SK-N-SH treated with all-trans-retinoic acid at 6 μM for 48 hours (cell line): ENCODE data around the gene IFT122.

Experiments used
- ATAC-seq: fragments of 200-7000 bp; cut with Tn5 transposase; 3 replicates; pipeline ENCODE4 v1.9.1; 2020; ENCODE audit warnings: mild to moderate bottlenecking, moderate library complexity
- ARNTL ChIP-seq: fragments of 450-650 bp; formaldehyde crosslinking; IDR thresholded peaks from 2 replicates; pipeline ENCODE4 v1.5.0; 2020; ENCODE audit warnings: low read depth, mild to moderate bottlenecking, moderate library complexity, borderline replicate concordance
- BACH2 ChIP-seq: fragments of 250-450 bp; sonication (Bioruptor Pico); IDR thresholded peaks from 2 replicates; pipeline ENCODE4 v1.9.0; 2021; ENCODE audit warnings: mild to moderate bottlenecking, borderline replicate concordance
- CSDC2 ChIP-seq: fragments of 250-450 bp; sonication (Bioruptor Pico); IDR thresholded peaks from 2 replicates; pipeline ENCODE4 v1.5.0; 2020; ENCODE audit warnings: mild to moderate bottlenecking, moderate library complexity
- ESRRG ChIP-seq: fragments of 250-450 bp; sonication (Bioruptor Pico); IDR thresholded peaks from 2 replicates; pipeline ENCODE4 v1.6.1; 2021; ENCODE audit warnings: mild to moderate bottlenecking
- GLIS3 ChIP-seq: fragments of 250-450 bp; sonication (Bioruptor Pico); IDR thresholded peaks from 2 replicates; pipeline ENCODE4 v1.5.0; 2020; ENCODE audit warnings: mild to moderate bottlenecking, moderate library complexity
- ISL1 ChIP-seq: fragments of 250-450 bp; sonication (Bioruptor Pico); IDR thresholded peaks from 2 replicates; pipeline ENCODE4 v2.1.2; 2022; ENCODE audit warnings: mild to moderate bottlenecking, moderate library complexity
- OSR1 ChIP-seq: fragments of 250-450 bp; sonication (Bioruptor Pico); IDR thresholded peaks from 2 replicates; pipeline ENCODE4 v1.8.0; 2022; ENCODE audit warnings: moderate library complexity, mild to moderate bottlenecking, inconsistent platforms
- PPARA ChIP-seq: fragments of 250-450 bp; sonication (Bioruptor Pico); IDR thresholded peaks from 2 replicates; pipeline ENCODE4 v1.5.0; 2020; ENCODE audit warnings: mild to moderate bottlenecking, borderline replicate concordance
- RARB ChIP-seq: fragments of 250-450 bp; sonication (Bioruptor Pico); IDR thresholded peaks from 2 replicates; pipeline ENCODE4 v1.8.0; 2021; ENCODE audit warnings: mild to moderate bottlenecking, moderate library complexity
- TCF4 ChIP-seq: fragments of 250-450 bp; sonication (Bioruptor Pico); IDR thresholded peaks from 2 replicates; pipeline ENCODE4 v1.8.0; 2021; ENCODE audit warnings: mild to moderate bottlenecking, moderate library complexity, borderline replicate concordance
- TOX ChIP-seq: fragments of 250-450 bp; sonication (Bioruptor Pico); IDR thresholded peaks from 2 replicates; pipeline ENCODE4 v1.8.0; 2021; ENCODE audit warnings: mild to moderate bottlenecking, moderate library complexity, borderline replicate concordance
- ZC3H10 ChIP-seq: fragments of 250-450 bp; sonication (Bioruptor Pico); IDR thresholded peaks from 2 replicates; pipeline ENCODE4 v1.5.1; 2021; ENCODE audit warnings: mild to moderate bottlenecking, moderate library complexity
- ZFP3 ChIP-seq: fragments of 250-450 bp; sonication (Bioruptor Pico); IDR thresholded peaks from 2 replicates; pipeline ENCODE4 v1.5.0; 2020; ENCODE audit warnings: mild to moderate bottlenecking, moderate library complexity
- ZFP30 ChIP-seq: fragments of 450-650 bp; formaldehyde crosslinking; IDR thresholded peaks from 2 replicates; pipeline ENCODE4 v1.5.0; 2022; ENCODE audit warnings: mild to moderate bottlenecking, moderate library complexity
- ZNF565 ChIP-seq: fragments of 450-650 bp; formaldehyde crosslinking; conservative IDR thresholded peaks from 2 replicates; pipeline ENCODE4 v1.5.0; 2020; ENCODE audit warnings: low read depth, mild to moderate bottlenecking, moderate library complexity
- ZNF70 ChIP-seq: fragments of 450-650 bp; formaldehyde crosslinking; IDR thresholded peaks from 2 replicates; pipeline ENCODE4 v1.5.0; 2020; ENCODE audit warnings: mild to moderate bottlenecking, moderate library complexity
- ZNF8 ChIP-seq: fragments of 450-650 bp; formaldehyde crosslinking; IDR thresholded peaks from 2 replicates; pipeline ENCODE4 v1.5.0; 2020; ENCODE audit warnings: mild to moderate bottlenecking, moderate library complexity
- TF ChIP-seq, protein P1 (sequence below): fragments of 250-450 bp; sonication (Bioruptor Pico); IDR thresholded peaks from 2 replicates; pipeline ENCODE4 v1.8.0; 2021; ENCODE audit warnings: low read depth, mild to moderate bottlenecking, moderate library complexity, borderline replicate concordance
- TF ChIP-seq, protein P2 (sequence below): fragments of 250-450 bp; sonication (Bioruptor Pico); IDR thresholded peaks from 2 replicates; pipeline ENCODE4 v1.8.0; 2020; ENCODE audit warnings: mild to moderate bottlenecking, moderate library complexity, borderline replicate concordance
- TF ChIP-seq, protein P3 (sequence below): fragments of 250-450 bp; sonication (Bioruptor Pico); IDR thresholded peaks from 2 replicates; pipeline ENCODE4 v1.5.1; 2020; ENCODE audit warnings: low read depth, mild to moderate bottlenecking, moderate library complexity
- TF ChIP-seq, protein P4 (sequence below): fragments of 250-450 bp; sonication (Bioruptor Pico); IDR thresholded peaks from 2 replicates; pipeline ENCODE4 v1.5.0; 2020; ENCODE audit warnings: mild to moderate bottlenecking, moderate library complexity
- TF ChIP-seq, protein P5 (sequence below): fragments of 250-450 bp; sonication (Bioruptor Pico); IDR thresholded peaks from 2 replicates; pipeline ENCODE4 v1.5.1; 2021; ENCODE audit warnings: mild to moderate bottlenecking, moderate library complexity

The IFT122 gene

DNA sequence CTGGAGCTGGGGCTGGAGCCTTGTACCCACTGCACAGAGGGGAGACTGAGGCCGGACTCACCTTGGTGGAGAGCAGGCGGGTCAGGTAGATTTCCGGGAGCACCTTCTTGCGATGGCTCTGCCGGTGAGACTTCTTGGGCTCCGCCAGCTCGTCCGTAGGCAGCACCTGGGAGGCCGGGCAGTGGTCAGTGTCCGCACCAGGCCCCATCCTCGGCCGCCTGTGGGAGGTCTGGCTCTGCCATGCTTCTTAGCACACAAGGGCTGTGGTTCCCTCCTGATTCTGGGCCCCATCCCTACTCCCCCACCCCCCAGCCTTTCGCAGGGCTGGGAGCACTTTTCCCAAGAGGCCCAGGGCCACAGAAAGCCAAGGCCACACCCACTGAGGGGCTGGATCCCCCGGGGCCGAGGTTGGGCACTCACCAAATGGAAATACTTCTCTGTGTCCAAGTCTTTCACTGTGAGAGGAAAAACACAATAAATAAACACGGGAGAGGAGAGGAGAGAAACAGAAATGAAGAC lies 120.3 kb downstream of the IFT122 start (continued):
- no peak for TF ChIP-seq ZNF8 (CRISPR knock-in tag)
- TF ChIP-seq, all 23 proteins: peak for 0

DNA sequence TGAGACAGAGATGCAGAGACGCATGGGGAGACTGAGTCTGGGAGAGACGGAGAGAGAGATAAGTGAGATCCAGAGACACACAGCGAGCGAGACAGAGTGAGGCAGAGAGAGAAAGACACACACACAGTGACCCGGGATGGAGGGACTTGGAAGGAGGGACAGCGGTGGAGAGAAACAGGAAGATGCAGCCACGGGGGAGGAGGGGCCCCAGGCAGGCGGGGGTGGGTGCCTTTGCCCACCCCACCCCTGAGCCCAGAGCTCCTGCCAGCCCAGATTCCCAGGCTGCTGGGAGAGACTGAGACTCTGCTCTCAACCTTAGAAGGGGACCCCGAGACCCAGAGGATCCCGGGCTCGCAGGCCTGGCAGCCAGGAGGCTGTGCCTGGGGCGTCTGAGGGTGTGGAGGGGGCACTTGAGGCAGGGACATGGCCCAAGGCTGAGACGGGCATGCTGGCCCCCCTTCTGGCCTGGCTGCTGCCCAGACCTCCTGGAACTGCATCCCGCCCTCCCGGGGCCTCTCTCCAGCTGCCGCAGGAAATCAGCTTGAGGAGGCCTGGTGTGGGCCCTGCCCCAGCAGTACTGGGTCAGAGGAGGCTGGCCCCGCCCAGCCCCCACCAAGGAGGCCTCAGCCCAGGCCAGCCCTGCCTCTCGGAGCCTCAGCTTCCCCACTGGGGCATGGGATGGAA lies 121.0 kb downstream of the IFT122 start:
- TF ChIP-seq ZNF70 (peak; percentile 32; the same call in 1 of the 2 replicates), ZNF8 (CRISPR knock-in tag) (no peak), TOX (CRISPR knock-in tag) (no peak), GLIS3 (CRISPR knock-in tag) (0 out of 2 replicates have a peak, but pooled peaks have one; percentile 21), OSR1 (CRISPR knock-in tag) (no peak), ESRRG (CRISPR knock-in tag) (no peak), ZFP30 (CRISPR knock-in tag) (no peak), RARB (no peak), ZFP3 (CRISPR knock-in tag) (peak; percentile 24; the same call in 1 of the 2 replicates)
- TF ChIP-seq, protein P1, sequence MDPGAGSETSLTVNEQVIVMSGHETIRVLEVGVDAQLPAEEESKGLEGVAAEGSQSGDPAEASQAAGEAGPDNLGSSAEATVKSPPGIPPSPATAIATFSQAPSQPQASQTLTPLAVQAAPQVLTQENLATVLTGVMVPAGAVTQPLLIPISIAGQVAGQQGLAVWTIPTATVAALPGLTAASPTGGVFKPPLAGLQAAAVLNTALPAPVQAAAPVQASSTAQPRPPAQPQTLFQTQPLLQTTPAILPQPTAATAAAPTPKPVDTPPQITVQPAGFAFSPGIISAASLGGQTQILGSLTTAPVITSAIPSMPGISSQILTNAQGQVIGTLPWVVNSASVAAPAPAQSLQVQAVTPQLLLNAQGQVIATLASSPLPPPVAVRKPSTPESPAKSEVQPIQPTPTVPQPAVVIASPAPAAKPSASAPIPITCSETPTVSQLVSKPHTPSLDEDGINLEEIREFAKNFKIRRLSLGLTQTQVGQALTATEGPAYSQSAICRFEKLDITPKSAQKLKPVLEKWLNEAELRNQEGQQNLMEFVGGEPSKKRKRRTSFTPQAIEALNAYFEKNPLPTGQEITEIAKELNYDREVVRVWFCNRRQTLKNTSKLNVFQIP (CRISPR knock-in tag): no peak
- TF ChIP-seq, protein P2, sequence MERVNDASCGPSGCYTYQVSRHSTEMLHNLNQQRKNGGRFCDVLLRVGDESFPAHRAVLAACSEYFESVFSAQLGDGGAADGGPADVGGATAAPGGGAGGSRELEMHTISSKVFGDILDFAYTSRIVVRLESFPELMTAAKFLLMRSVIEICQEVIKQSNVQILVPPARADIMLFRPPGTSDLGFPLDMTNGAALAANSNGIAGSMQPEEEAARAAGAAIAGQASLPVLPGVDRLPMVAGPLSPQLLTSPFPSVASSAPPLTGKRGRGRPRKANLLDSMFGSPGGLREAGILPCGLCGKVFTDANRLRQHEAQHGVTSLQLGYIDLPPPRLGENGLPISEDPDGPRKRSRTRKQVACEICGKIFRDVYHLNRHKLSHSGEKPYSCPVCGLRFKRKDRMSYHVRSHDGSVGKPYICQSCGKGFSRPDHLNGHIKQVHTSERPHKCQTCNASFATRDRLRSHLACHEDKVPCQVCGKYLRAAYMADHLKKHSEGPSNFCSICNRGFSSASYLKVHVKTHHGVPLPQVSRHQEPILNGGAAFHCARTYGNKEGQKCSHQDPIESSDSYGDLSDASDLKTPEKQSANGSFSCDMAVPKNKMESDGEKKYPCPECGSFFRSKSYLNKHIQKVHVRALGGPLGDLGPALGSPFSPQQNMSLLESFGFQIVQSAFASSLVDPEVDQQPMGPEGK (CRISPR knock-in tag): peak; percentile 39; the same call in 1 of the 2 replicates
- TF ChIP-seq, protein P3, sequence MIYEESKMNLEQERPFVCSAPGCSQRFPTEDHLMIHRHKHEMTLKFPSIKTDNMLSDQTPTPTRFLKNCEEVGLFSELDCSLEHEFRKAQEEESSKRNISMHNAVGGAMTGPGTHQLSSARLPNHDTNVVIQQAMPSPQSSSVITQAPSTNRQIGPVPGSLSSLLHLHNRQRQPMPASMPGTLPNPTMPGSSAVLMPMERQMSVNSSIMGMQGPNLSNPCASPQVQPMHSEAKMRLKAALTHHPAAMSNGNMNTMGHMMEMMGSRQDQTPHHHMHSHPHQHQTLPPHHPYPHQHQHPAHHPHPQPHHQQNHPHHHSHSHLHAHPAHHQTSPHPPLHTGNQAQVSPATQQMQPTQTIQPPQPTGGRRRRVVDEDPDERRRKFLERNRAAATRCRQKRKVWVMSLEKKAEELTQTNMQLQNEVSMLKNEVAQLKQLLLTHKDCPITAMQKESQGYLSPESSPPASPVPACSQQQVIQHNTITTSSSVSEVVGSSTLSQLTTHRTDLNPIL (CRISPR knock-in tag): no peak
- ATAC-seq: peak; percentile 89

DNA sequence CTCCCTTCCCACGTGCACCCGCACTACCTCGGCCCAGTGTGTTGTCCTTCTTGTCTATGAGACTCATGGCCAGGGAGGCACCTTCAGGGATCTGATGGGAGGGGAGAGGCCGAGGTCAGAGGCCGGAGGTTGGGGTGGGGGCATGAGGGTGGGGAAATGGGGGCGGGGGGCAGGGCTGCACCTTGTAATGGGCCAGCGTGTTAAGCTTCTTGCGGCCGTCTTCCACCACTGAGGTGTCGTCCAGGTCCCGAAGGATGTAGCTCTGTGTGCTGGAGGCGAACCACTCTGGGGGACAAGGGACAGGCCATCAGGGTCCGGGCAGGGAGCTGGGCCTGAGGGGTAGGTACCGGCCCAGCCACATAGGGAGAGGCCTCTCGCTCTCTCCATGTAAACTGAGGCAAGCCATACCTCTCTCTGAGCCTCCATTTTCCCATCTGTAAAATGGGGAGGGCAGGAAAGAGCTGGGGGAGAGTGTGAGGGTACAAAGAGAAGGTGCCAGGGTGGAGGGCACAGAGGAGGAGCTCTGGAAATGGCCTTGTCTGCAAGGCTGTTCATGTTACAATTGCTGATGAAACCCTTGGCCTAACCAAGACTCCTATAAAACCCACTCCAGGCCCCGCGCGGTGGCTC lies 121.7 kb downstream of the IFT122 start:
- TF ChIP-seq, protein P4, sequence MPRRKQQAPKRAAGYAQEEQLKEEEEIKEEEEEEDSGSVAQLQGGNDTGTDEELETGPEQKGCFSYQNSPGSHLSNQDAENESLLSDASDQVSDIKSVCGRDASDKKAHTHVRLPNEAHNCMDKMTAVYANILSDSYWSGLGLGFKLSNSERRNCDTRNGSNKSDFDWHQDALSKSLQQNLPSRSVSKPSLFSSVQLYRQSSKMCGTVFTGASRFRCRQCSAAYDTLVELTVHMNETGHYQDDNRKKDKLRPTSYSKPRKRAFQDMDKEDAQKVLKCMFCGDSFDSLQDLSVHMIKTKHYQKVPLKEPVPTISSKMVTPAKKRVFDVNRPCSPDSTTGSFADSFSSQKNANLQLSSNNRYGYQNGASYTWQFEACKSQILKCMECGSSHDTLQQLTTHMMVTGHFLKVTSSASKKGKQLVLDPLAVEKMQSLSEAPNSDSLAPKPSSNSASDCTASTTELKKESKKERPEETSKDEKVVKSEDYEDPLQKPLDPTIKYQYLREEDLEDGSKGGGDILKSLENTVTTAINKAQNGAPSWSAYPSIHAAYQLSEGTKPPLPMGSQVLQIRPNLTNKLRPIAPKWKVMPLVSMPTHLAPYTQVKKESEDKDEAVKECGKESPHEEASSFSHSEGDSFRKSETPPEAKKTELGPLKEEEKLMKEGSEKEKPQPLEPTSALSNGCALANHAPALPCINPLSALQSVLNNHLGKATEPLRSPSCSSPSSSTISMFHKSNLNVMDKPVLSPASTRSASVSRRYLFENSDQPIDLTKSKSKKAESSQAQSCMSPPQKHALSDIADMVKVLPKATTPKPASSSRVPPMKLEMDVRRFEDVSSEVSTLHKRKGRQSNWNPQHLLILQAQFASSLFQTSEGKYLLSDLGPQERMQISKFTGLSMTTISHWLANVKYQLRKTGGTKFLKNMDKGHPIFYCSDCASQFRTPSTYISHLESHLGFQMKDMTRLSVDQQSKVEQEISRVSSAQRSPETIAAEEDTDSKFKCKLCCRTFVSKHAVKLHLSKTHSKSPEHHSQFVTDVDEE: no peak
- no peak for TF ChIP-seq ZNF565 (CRISPR knock-in tag)
- TF ChIP-seq, protein P2 (CRISPR knock-in tag): no peak
- TF ChIP-seq TCF4: no peak
- TF ChIP-seq BACH2: no peak
- TF ChIP-seq ESRRG (CRISPR knock-in tag): no peak
- no peak for TF ChIP-seq ZNF70
- TF ChIP-seq GLIS3 (CRISPR knock-in tag): no peak
- TF ChIP-seq ZC3H10 (CRISPR knock-in tag): no peak
- no peak for TF ChIP-seq ZNF8 (CRISPR knock-in tag)
- no peak for TF ChIP-seq CSDC2
- TF ChIP-seq OSR1 (CRISPR knock-in tag): no peak
- TF ChIP-seq ZFP30 (CRISPR knock-in tag): no peak
- no peak for TF ChIP-seq ZFP3 (CRISPR knock-in tag)
- TF ChIP-seq, protein P5, sequence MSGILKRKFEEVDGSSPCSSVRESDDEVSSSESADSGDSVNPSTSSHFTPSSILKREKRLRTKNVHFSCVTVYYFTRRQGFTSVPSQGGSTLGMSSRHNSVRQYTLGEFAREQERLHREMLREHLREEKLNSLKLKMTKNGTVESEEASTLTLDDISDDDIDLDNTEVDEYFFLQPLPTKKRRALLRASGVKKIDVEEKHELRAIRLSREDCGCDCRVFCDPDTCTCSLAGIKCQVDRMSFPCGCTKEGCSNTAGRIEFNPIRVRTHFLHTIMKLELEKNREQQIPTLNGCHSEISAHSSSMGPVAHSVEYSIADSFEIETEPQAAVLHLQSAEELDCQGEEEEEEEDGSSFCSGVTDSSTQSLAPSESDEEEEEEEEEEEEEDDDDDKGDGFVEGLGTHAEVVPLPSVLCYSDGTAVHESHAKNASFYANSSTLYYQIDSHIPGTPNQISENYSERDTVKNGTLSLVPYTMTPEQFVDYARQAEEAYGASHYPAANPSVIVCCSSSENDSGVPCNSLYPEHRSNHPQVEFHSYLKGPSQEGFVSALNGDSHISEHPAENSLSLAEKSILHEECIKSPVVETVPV (CRISPR knock-in tag): no peak
- no peak for TF ChIP-seq ARNTL
- no peak for TF ChIP-seq ISL1 (CRISPR knock-in tag)
- TF ChIP-seq, protein P1 (CRISPR knock-in tag): no peak
- TF ChIP-seq PPARA (CRISPR knock-in tag): no peak
- no peak for ATAC-seq
